ENCODE measurements around the gene DPY19L3. TPM values are rescaled to one million over a fixed set of nuclear protein-coding genes. Genes with fewer than 3 reads are reported as not detected.

Gene DPY19L3
- total RNA-seq, 1 donor from 2014 or later = 83.1 TPM

GRCh38 chr19:32456406-32456805 is 50.8 kb downstream of the DPY19L3 start:
- TF ChIP-seq EZH2phosphoT487 (IDR thresholded peaks at IDR 0.05) (no peak), CTCF (IDR thresholded peaks at IDR 0.05) (no peak), EZH2 (IDR thresholded peaks at IDR 0.05) (no peak)
- H3K9me3 ChIP-seq (ENCODE audit: low read depth) = no peaks in the 10 kb centered on the region
- H3K36me3 ChIP-seq = peaks cover 16% of the 10 kb centered on the region
- no peak overlapping the region for H3K9ac ChIP-seq
- no peak overlapping the region for H3K27ac ChIP-seq
- Mint-ChIP-seq H3K36me3 (peaks cover 11% of the 10 kb centered on the region), H3K27ac (no peak overlapping the region), H3K4me1 (no peaks in the 10 kb centered on the region), H3K27me3 (ENCODE audit: insufficient read depth, low read depth) (no peaks in the 10 kb centered on the region), H3K9me3 (no peaks in the 10 kb centered on the region), H3K4me3 (no peak overlapping the region)
- no peaks in the 10 kb centered on the region for H3K79me2 ChIP-seq (ENCODE audit: low read depth)
- no peaks in the 10 kb centered on the region for H3F3A ChIP-seq (ENCODE audit: low read depth)
- no peak for DNase-seq (ENCODE audit: low spot score)
- H4K20me1 ChIP-seq (ENCODE audit: low read depth) = no peaks in the 10 kb centered on the region
- H2AFZ ChIP-seq (replicated peaks) = no peak overlapping the region
- H3K4me1 ChIP-seq = no peaks in the 10 kb centered on the region
- H3K27me3 ChIP-seq = no peaks in the 10 kb centered on the region
- H3K4me3 ChIP-seq = no peak overlapping the region
- H3K4me2 ChIP-seq = no peak overlapping the region

GRCh38 chr19:32457571-32458158 is 52.1 kb downstream of the DPY19L3 start:
- Histone ChIP-seq H4K20me1 (ENCODE audit: low read depth) (no peaks in the 10 kb centered on the region), H3F3A (ENCODE audit: low read depth) (no peaks in the 10 kb centered on the region), H3K4me3 (no peak overlapping the region), H3K27ac (no peak overlapping the region), H3K27me3 (no peaks in the 10 kb centered on the region), H2AFZ (replicated peaks) (no peak overlapping the region), H3K79me2 (ENCODE audit: low read depth) (no peaks in the 10 kb centered on the region), H3K9ac (no peak overlapping the region), H3K4me1 (no peaks in the 10 kb centered on the region), H3K4me2 (no peak overlapping the region), H3K36me3 (peaks cover 14% of the 10 kb centered on the region), H3K9me3 (ENCODE audit: low read depth) (no peaks in the 10 kb centered on the region)
- TF ChIP-seq CTCF (IDR thresholded peaks at IDR 0.05) (no peak), EZH2 (IDR thresholded peaks at IDR 0.05) (no peak), EZH2phosphoT487 (IDR thresholded peaks at IDR 0.05) (no peak)
- H3K4me3 Mint-ChIP-seq = no peak overlapping the region
- no peak for DNase-seq (ENCODE audit: low spot score)
- no peaks in the 10 kb centered on the region for H3K27me3 Mint-ChIP-seq (ENCODE audit: insufficient read depth, low read depth)
- peaks cover 11% of the 10 kb centered on the region for H3K36me3 Mint-ChIP-seq
- H3K9me3 Mint-ChIP-seq = no peaks in the 10 kb centered on the region
- H3K4me1 Mint-ChIP-seq = no peaks in the 10 kb centered on the region
- no peak overlapping the region for H3K27ac Mint-ChIP-seq

GRCh38 chr19:32458500-32459123 is 53.0 kb downstream of the DPY19L3 start:
- no peak overlapping the region for H3K4me2 ChIP-seq
- no peak overlapping the region for H3K9ac ChIP-seq
- H3K27ac Mint-ChIP-seq = no peak overlapping the region
- no peak overlapping the region for H3K4me3 Mint-ChIP-seq
- H3K9me3 Mint-ChIP-seq = no peaks in the 10 kb centered on the region
- H3K27me3 Mint-ChIP-seq (ENCODE audit: insufficient read depth, low read depth) = no peaks in the 10 kb centered on the region
- H3K4me3 ChIP-seq = no peak overlapping the region
- no peaks in the 10 kb centered on the region for H3K27me3 ChIP-seq
- TF ChIP-seq EZH2 (IDR thresholded peaks at IDR 0.05) = no peak
- TF ChIP-seq EZH2phosphoT487 (IDR thresholded peaks at IDR 0.05) = no peak
- TF ChIP-seq CTCF (IDR thresholded peaks at IDR 0.05) = no peak
- H3K4me1 ChIP-seq = no peaks in the 10 kb centered on the region
- no peaks in the 10 kb centered on the region for H3F3A ChIP-seq (ENCODE audit: low read depth)
- no peaks in the 10 kb centered on the region for H4K20me1 ChIP-seq (ENCODE audit: low read depth)
- no peak overlapping the region for H2AFZ ChIP-seq (replicated peaks)
- DNase-seq (ENCODE audit: low spot score) = no peak
- peaks cover 11% of the 10 kb centered on the region for H3K36me3 Mint-ChIP-seq
- H3K27ac ChIP-seq = no peak overlapping the region
- H3K79me2 ChIP-seq (ENCODE audit: low read depth) = no peaks in the 10 kb centered on the region
- no peaks in the 10 kb centered on the region for H3K9me3 ChIP-seq (ENCODE audit: low read depth)
- peaks cover 12% of the 10 kb centered on the region for H3K36me3 ChIP-seq
- no peaks in the 10 kb centered on the region for H3K4me1 Mint-ChIP-seq

All from neural progenitor cell (in vitro differentiated cells).